Parathyroid adenoma (tissue), 2 donors: ENCODE results near the gene ECHS1.
"Not testable (repeated sequence)": the region's sequence is repeated elsewhere in the genome, so short reads cannot be mapped to it uniquely, and the experiment has no call there.

Experiments
- H2AFZ ChIP-seq: fragments of 300-600 bp; sonication (generic); one replicate; pipeline ENCODE4 v1.7.0; 2017; ENCODE audit warnings: antibody characterized with exemption, mild to moderate bottlenecking
- H3K27ac ChIP-seq: fragments of 300-600 bp; sonication (generic); one replicate; pipeline ENCODE4 v1.7.0; 2017
- H3K27me3 ChIP-seq: fragments of 300-600 bp; sonication (generic); one replicate; pipeline ENCODE4 v1.7.0; 2017; ENCODE audit warnings: low read length; ENCODE audit not compliant: control insufficient read depth, insufficient read depth
- H3K36me3 ChIP-seq: fragments of 300-600 bp; sonication (generic); one replicate; pipeline ENCODE4 v1.7.0; 2017; ENCODE audit warnings: low read length; ENCODE audit not compliant: control insufficient read depth, insufficient read depth
- H3K4me1 ChIP-seq: fragments of 300-600 bp; sonication (generic); one replicate; pipeline ENCODE4 v1.7.0; 2017; ENCODE audit warnings: control low read depth
- H3K4me2 ChIP-seq: fragments of 300-600 bp; sonication (generic); one replicate; pipeline ENCODE4 v1.7.0; 2017; ENCODE audit warnings: low read length
- H3K4me3 ChIP-seq: fragments of 300-600 bp; sonication (generic); one replicate; pipeline ENCODE4 v1.7.0; 2017; ENCODE audit warnings: low read depth, low read length
- H3K79me2 ChIP-seq: fragments of 300-600 bp; sonication (generic); one replicate; pipeline ENCODE4 v1.7.0; 2017; ENCODE audit warnings: control low read depth
- H3K9ac ChIP-seq: fragments of 300-600 bp; sonication (generic); one replicate; pipeline ENCODE4 v1.7.0; 2017; ENCODE audit warnings: mild to moderate bottlenecking
- H3K9me3 ChIP-seq: fragments of 300-600 bp; sonication (generic); one replicate; pipeline ENCODE4 v1.7.0; 2017; ENCODE audit warnings: low read length; ENCODE audit not compliant: control insufficient read depth
- CTCF ChIP-seq: fragments of 300-600 bp; sonication (generic); IDR thresholded peaks from one replicate; pipeline ENCODE4 v1.7.0; 2017; ENCODE audit warnings: antibody characterized with exemption, mild to moderate bottlenecking
- donor health status: primary hyperparathyroidism.

Gene ECHS1

DNA sequence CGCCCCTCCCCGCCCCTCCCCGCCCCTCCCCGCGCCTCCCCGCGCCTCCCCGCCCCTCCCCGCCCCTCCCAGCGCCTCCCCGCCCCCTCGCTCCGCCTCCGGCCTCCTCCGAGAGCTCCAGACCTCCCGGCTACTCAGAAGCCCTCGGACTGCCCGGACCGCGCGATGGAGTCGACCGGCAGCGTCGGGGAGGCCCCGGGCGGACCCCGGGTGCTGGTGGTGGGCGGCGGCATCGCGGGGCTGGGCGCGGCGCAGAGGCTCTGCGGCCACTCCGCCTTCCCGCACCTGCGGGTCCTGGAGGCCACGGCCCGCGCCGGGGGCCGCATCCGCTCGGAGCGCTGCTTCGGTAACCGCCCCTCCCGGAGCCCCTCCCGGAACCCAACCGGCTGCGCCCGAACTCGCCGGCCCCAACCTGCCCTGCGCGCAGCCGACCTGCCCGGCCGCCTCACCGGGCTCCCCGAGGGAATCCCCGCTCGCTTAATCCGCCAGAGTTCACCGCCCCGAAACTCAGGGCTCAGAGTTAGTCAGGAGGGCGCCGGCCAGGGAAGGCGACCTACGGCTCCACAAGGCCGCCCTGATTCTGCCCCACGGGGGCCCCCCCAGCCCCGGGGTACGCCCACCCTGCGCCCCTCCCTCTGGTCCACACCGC lies 6.1 kb upstream of the ECHS1 start, which contains the start of gene PAOX:
PAOX (plus strand) TSS at position 111 of the 649 bp plus-strand sequence; CDS start at position 166, 55 bp downstream.
- Histone ChIP-seq H3K4me2 (peak within 1 kb of the TSS; percentile 99), H3K4me1 (no peaks in the 10 kb centered on the region), H3K4me3 (peak within 1 kb of the TSS; percentile 80), H3K9me3 (no peaks in the 10 kb centered on the region), H3K27me3 (no peaks in the 10 kb centered on the region), H3K36me3 (no peaks in the 10 kb centered on the region), H3K9ac (no peak within 1 kb of the TSS), H3K79me2 (no peaks in the 10 kb centered on the region), H3K27ac (peak within 1 kb of the TSS; percentile 35), H2AFZ (peak within 1 kb of the TSS; percentile 86)
- no peak for TF ChIP-seq CTCF

- Histone ChIP-seq H3K27ac (peak overlapping the region; percentile 35), H3K9ac (no peak overlapping the region), H3K79me2 (no peaks in the 10 kb centered on the region), H3K4me2 (peak overlapping the region; percentile 99), H3K9me3 (no peaks in the 10 kb centered on the region), H3K4me1 (no peaks in the 10 kb centered on the region), H3K27me3 (no peaks in the 10 kb centered on the region), H3K4me3 (peak overlapping the region; percentile 80), H2AFZ (peak overlapping the region; percentile 86), H3K36me3 (no peaks in the 10 kb centered on the region)
- no peak for TF ChIP-seq CTCF
Observed at GRCh38 chr10:133378251-133379096, 5.3 kb upstream of the ECHS1 start.

- H3K4me3 ChIP-seq, result peak overlapping the region; percentile 80
- H3K9ac ChIP-seq, result no peak overlapping the region
- no peak overlapping the region for H3K27ac ChIP-seq
- no peaks in the 10 kb centered on the region for H3K9me3 ChIP-seq
- TF ChIP-seq CTCF, result no peak
- no peaks in the 10 kb centered on the region for H3K36me3 ChIP-seq
- H2AFZ ChIP-seq, result peak overlapping the region; percentile 86
- peak overlapping the region; percentile 99 for H3K4me2 ChIP-seq
- no peaks in the 10 kb centered on the region for H3K27me3 ChIP-seq
- H3K4me1 ChIP-seq, result no peaks in the 10 kb centered on the region
- no peaks in the 10 kb centered on the region for H3K79me2 ChIP-seq
Observed at GRCh38 chr10:133377818-133378250, 4.7 kb upstream of the ECHS1 start.

GRCh38 chr10:133377025-133377817 lies 4.1 kb upstream of the ECHS1 start:
- Histone ChIP-seq H3K79me2 (no peaks in the 10 kb centered on the region), H3K4me3 (no peak overlapping the region), H3K4me2 (no peak overlapping the region), H3K27ac (no peak overlapping the region), H3K36me3 (no peaks in the 10 kb centered on the region), H3K27me3 (no peaks in the 10 kb centered on the region), H3K9me3 (no peaks in the 10 kb centered on the region), H3K9ac (no peak overlapping the region), H3K4me1 (no peaks in the 10 kb centered on the region), H2AFZ (no peak overlapping the region)
- no peak for TF ChIP-seq CTCF

- not testable (repeated sequence) for H3K79me2 ChIP-seq, H2AFZ ChIP-seq, H3K4me3 ChIP-seq, H3K4me1 ChIP-seq, H3K36me3 ChIP-seq, H3K9me3 ChIP-seq, H3K9ac ChIP-seq, H3K27me3 ChIP-seq, H3K4me2 ChIP-seq, H3K27ac ChIP-seq
Observed at GRCh38 chr10:133376183-133376582, 3.0 kb upstream of the ECHS1 start.
